Ovary (tissue), 9 donors: ENCODE data around the gene CYB5A. TPM values are rescaled to one million over a fixed set of nuclear protein-coding genes. Genes with fewer than 3 reads are reported as not detected.

Experiments
- DNase-seq, 5 donors: peaks; one replicate each; pipeline ENCODE4 v3.0.0-alpha.2; 2019 to 2020
- H3K27ac ChIP-seq, 2 donors: fragments of 200-600 bp; one replicate each; pipeline versions ENCODE4 v1.5.1 to v1.8.0; 2019 to 2022
- H3K27me3 ChIP-seq: fragments of 200-600 bp; one replicate; pipeline ENCODE4 v1.8.0; 2022
- H3K36me3 ChIP-seq: fragments of 200-600 bp; sonication (generic); one replicate; pipeline ENCODE4 v1.5.1; 2019
- H3K4me1 ChIP-seq: one replicate; pipeline ENCODE4 v1.8.1; 2013; ENCODE audit warnings: mild to moderate bottlenecking, moderate library complexity; ENCODE audit not compliant: insufficient read depth
- H3K4me3 ChIP-seq: fragments of 200-600 bp; sonication (generic); one replicate; pipeline ENCODE4 v1.5.1; 2017
- H3K9me3 ChIP-seq, 2 donors: fragments of 200-600 bp in 1 of 2; sonication (generic) in 1 of 2; one replicate each; pipeline versions ENCODE4 v1.5.1 to v1.8.1; 2013 to 2019; ENCODE audit warnings: mild to moderate bottlenecking in 1 of 2, moderate library complexity in 1 of 2
- CTCF ChIP-seq, 3 donors: fragments of 450-650 bp in 2 of 3; fragments of 200-600 bp in 1 of 3; IDR thresholded peaks; one replicate each; pipeline versions ENCODE4 v1.5.1 to v1.8.0; 2016 to 2022; ENCODE audit warnings: antibody characterized with exemption in 3 of 3, mild to moderate bottlenecking in 1 of 3
- EP300 ChIP-seq: sonication (generic); formaldehyde crosslinking; IDR thresholded peaks from one replicate; pipeline ENCODE4 v1.6.1; 2017; ENCODE audit warnings: antibody characterized with exemption
- POLR2A ChIP-seq: fragments of 450-650 bp; IDR thresholded peaks from one replicate; pipeline ENCODE4 v1.6.1; 2017; ENCODE audit warnings: antibody characterized with exemption, mild to moderate bottlenecking, moderate library complexity
- WGBS, 3 donors: extraction: QIAGEN DNeasy Blood & Tissue Kit in 1 of 3; methylation state at CpG; one replicate each; pipeline versions ENCODE4 v1.1.5 to v1.1.7; 2013 to 2017; 5-methylcytosine and 5-hydroxymethylcytosine counted together
- intact Hi-C, 4 donors: fragments of 100-400 bp; cut with DNase I; formaldehyde crosslinking; loops; one replicate each; pipeline versions ENCODE4 v1.11.0 to v1.15.1; 2022 to 2023
- polyA plus RNA-seq, 2 donors: library from polyadenylated mRNA; stranded (reverse); fragments of 200-250 nt in 1 of 2; fragments of 350-450 nt in 1 of 2; fragmentation: Illumina TruSeq in 1 of 2; extraction: RNeasy Lipid Tissue Mini Kit (QIAGEN cat#74804) in 1 of 2; gene quantifications; one replicate each; pipeline ENCODE4 v1.2.3, GENCODE V29; 2013 to 2014
- total RNA-seq, 7 donors: library from RNA; depleted of rRNA in 2 of 7; stranded (reverse); fragments of >200 nt in 2 of 7; fragmentation: NEBNext Ultra II Directional in 3 of 7; extraction: Animal tissue kit (Norgen Biotek cat#: 25700) in 3 of 7; gene quantifications; one replicate each; pipeline versions ENCODE4 v1.1.0 to v1.2.4, GENCODE V29; 2016 to 2023
- donor health status: DM: no; HTN: no; CAD: no; lungs with moderate emphysema.
- donor health status: DM: no; HTN: no; CAD: no.
- donor health status: Bipolar disorder and iron deficiency.
- donor health status: DM: yes; HTN: yes; CAD: no.
- donor health status: DM: no; HTN: no; CAD: no.
- donor health status: DM: yes; HTN: yes; CAD: no.

CYB5A gene
- total and polyA plus RNA-seq, 9 donors: 158 to 454 (median 293) TPM

- Histone ChIP-seq H3K4me3 (no peak overlapping the region), H3K27ac (no peak overlapping the region), H3K27me3 (no peaks in the 10 kb centered on the region), H3K36me3 (no peaks in the 10 kb centered on the region), H3K4me1 (no peaks in the 10 kb centered on the region), H3K9me3 (no peaks in the 10 kb centered on the region)
- TF ChIP-seq EP300: no peak
- TF ChIP-seq CTCF (IDR thresholded peaks at IDR 0.05): no peak
- no peak for DNase-seq
- intact Hi-C loops: no loop called here
These were observed 42.6 kb upstream of the CYB5A start for GRCh38 chr18:74334242-74334893.

GRCh38 chr18:74333091-74333490, 41.3 kb upstream of the CYB5A start:
- TF ChIP-seq POLR2A: no peak
- no peak for TF ChIP-seq EP300
- TF ChIP-seq CTCF (IDR thresholded peaks at IDR 0.05): no peak
- no peak for DNase-seq
- 24 to 53% (median 34%) methylated on average over 1 of the region's 1 CpG for WGBS, 3 donors
- no peaks in the 10 kb centered on the region for H3K4me1 ChIP-seq
- H3K36me3 ChIP-seq: no peaks in the 10 kb centered on the region
- H3K27me3 ChIP-seq: no peaks in the 10 kb centered on the region
- no peaks in the 10 kb centered on the region for H3K9me3 ChIP-seq
- H3K4me3 ChIP-seq: no peak overlapping the region
- H3K27ac ChIP-seq: no peak overlapping the region
- intact Hi-C loops: no loop called here

GRCh38 chr18:74331404-74331803, 39.6 kb upstream of the CYB5A start:
- Histone ChIP-seq H3K36me3 (no peaks in the 10 kb centered on the region), H3K4me1 (no peaks in the 10 kb centered on the region), H3K27me3 (no peaks in the 10 kb centered on the region), H3K9me3 (no peaks in the 10 kb centered on the region), H3K27ac (no peak overlapping the region), H3K4me3 (no peak overlapping the region)
- 33 to 47% (median 41%) methylated on average over 2 of the region's 2 CpGs for WGBS, 3 donors
- intact Hi-C loops: no loop called here
- DNase-seq: no peak
- TF ChIP-seq POLR2A (no peak), CTCF (IDR thresholded peaks at IDR 0.05) (peak in 1 of 3 donors; percentile 20), EP300 (no peak)

GRCh38 chr18:74329688-74330205, 38.0 kb upstream of the CYB5A start:
- Histone ChIP-seq H3K4me1 (no peaks in the 10 kb centered on the region), H3K4me3 (no peak overlapping the region), H3K9me3 (no peaks in the 10 kb centered on the region), H3K27me3 (no peaks in the 10 kb centered on the region), H3K27ac (no peak overlapping the region), H3K36me3 (no peaks in the 10 kb centered on the region)
- intact Hi-C loops: no loop called here
- no peak for DNase-seq
- TF ChIP-seq POLR2A: no peak
- TF ChIP-seq CTCF (IDR thresholded peaks at IDR 0.05): no peak
- no peak for TF ChIP-seq EP300
- WGBS, 3 donors: 83 to 93% (median 88%) methylated on average over 1 of the region's 1 CpG
